IMR-90 (cell line): ENCODE measurements around the gene FHL5. TPM values are rescaled to one million over a fixed set of nuclear protein-coding genes. Genes with fewer than 3 reads are reported as not detected.

Experiments
- ATAC-seq: fragments of 200-7000 bp; cut with Tn5 transposase; 2 replicates; pipeline ENCODE4 v1.9.1; 2020; ENCODE audit warnings: low read depth, mild to moderate bottlenecking, moderate library complexity
- BruUV-seq: library from RNA; stranded (reverse); fragments of 400-500 nt; replicated peaks from 2 replicates; lab custom pipeline; 2021; lab: Mats Ljungman, UMichigan
- CTCF ChIA-PET: fragments of 300-600 bp; formaldehyde crosslinking; extraction: SDS; loops from one replicate; lab custom pipeline; 2021; ENCODE audit warnings: antibody characterized with exemption; lab: Yijun Ruan, JAX
- POLR2A ChIA-PET: fragments of 300-600 bp; sonication (Branson Sonifier 250); formaldehyde crosslinking; loops from one replicate; lab custom pipeline; 2022; ENCODE audit warnings: antibody characterized with exemption; ENCODE audit not compliant: unreplicated experiment; lab: Charles Lee
- DNase-seq: peaks from one replicate; pipeline ENCODE4 v3.0.0; 2013
- H2AFZ ChIP-seq: replicated peaks from 2 replicates; pipeline ENCODE3; 2013; ENCODE audit warnings: low read length, mild to moderate bottlenecking; ENCODE audit not compliant: poor library complexity
- H2AK5ac ChIP-seq: 2 replicates; pipeline ENCODE4 v1.6.1; 2013; ENCODE audit warnings: low read depth, low read length, inconsistent platforms
- H2AK9ac ChIP-seq: replicated peaks from 2 replicates; pipeline ENCODE3; 2013; ENCODE audit warnings: mild to moderate bottlenecking, low read depth, low read length, moderate library complexity; ENCODE audit not compliant: poor library complexity
- H2BK120ac ChIP-seq: 2 replicates; pipeline ENCODE4 v1.6.1; 2013; ENCODE audit warnings: low read depth, low read length, inconsistent platforms
- H2BK15ac ChIP-seq: 3 replicates; pipeline ENCODE4 v1.6.1; 2013; ENCODE audit warnings: low read depth, low read length, inconsistent platforms
- H2BK20ac ChIP-seq: 2 replicates; pipeline ENCODE4 v1.6.1; 2013; ENCODE audit warnings: low read depth, mild to moderate bottlenecking, inconsistent platforms, low read length, moderate library complexity
- H2BK5ac ChIP-seq: 2 replicates; pipeline ENCODE4 v1.6.1; 2013; ENCODE audit warnings: mild to moderate bottlenecking, low read depth, low read length, inconsistent platforms; ENCODE audit not compliant: poor library complexity, severe bottlenecking
- H3K14ac ChIP-seq: replicated peaks from 2 replicates; pipeline ENCODE4 v1.6.1; 2013; ENCODE audit warnings: low read depth, low read length, inconsistent platforms
- H3K18ac ChIP-seq: 2 replicates; pipeline ENCODE4 v1.6.1; 2013; ENCODE audit warnings: low read depth, low read length, control low read depth
- H3K23ac ChIP-seq: 2 replicates; pipeline ENCODE4 v1.6.1; 2013; ENCODE audit warnings: low read depth, low read length, inconsistent platforms
- H3K27ac ChIP-seq: 2 replicates; pipeline ENCODE4 v1.5.1; 2013; ENCODE audit warnings: mild to moderate bottlenecking, control low read depth, low read length; ENCODE audit not compliant: insufficient read depth
- H3K27me3 ChIP-seq: 2 replicates; pipeline ENCODE4 v1.6.1; 2013; ENCODE audit warnings: low read length; ENCODE audit not compliant: control insufficient read depth, insufficient read depth
- H3K36me3 ChIP-seq: 2 replicates; pipeline ENCODE4 v1.6.1; 2013; ENCODE audit warnings: low read length, mixed read lengths; ENCODE audit not compliant: control insufficient read depth, insufficient read depth
- H3K4ac ChIP-seq: 2 replicates; pipeline ENCODE4 v1.6.1; 2013; ENCODE audit warnings: low read depth, low read length, inconsistent platforms
- H3K4me1 ChIP-seq: 2 replicates; pipeline ENCODE4 v1.6.1; 2013; ENCODE audit warnings: low read length, mixed read lengths; ENCODE audit not compliant: control insufficient read depth, insufficient read depth
- H3K4me2 ChIP-seq: 2 replicates; pipeline ENCODE4 v1.6.1; 2013; ENCODE audit warnings: low read depth, mild to moderate bottlenecking, control low read depth, low read length, moderate library complexity
- H3K4me3 ChIP-seq: 2 replicates; pipeline ENCODE4 v1.5.1; 2013; ENCODE audit warnings: low read depth, mild to moderate bottlenecking, control low read depth, low read length, moderate library complexity; ENCODE audit not compliant: insufficient read depth
- H3K56ac ChIP-seq: 2 replicates; pipeline ENCODE4 v1.6.1; 2013; ENCODE audit warnings: low read length, inconsistent platforms; ENCODE audit not compliant: insufficient read depth; ENCODE audit errors: extremely low read depth
- H3K79me1 ChIP-seq, 2 experiments: 2 replicates each; pipeline ENCODE4 v1.6.1; 2013; ENCODE audit warnings: low read length in 2 of 2, inconsistent platforms in 1 of 2, low read depth in 1 of 2
- H3K9ac ChIP-seq: 2 replicates; pipeline ENCODE4 v1.6.1; 2013; ENCODE audit warnings: low read depth, low read length, control low read depth
- H3K9me1 ChIP-seq: 2 replicates; pipeline ENCODE4 v1.6.1; 2013; ENCODE audit warnings: low read length, inconsistent platforms; ENCODE audit not compliant: insufficient read depth
- H3K9me3 ChIP-seq: 2 replicates; pipeline ENCODE4 v1.6.1; 2013; ENCODE audit warnings: low read length; ENCODE audit not compliant: control insufficient read depth, insufficient read depth
- H4K20me1 ChIP-seq: 2 replicates; pipeline ENCODE4 v1.6.1; 2013; ENCODE audit warnings: low read length, inconsistent platforms; ENCODE audit not compliant: insufficient read depth
- H4K5ac ChIP-seq: 2 replicates; pipeline ENCODE4 v1.6.1; 2013; ENCODE audit warnings: mild to moderate bottlenecking, low read depth, low read length, control low read depth
- H4K8ac ChIP-seq, 2 experiments: 2 replicates each; pipeline ENCODE4 v1.6.1; 2013; ENCODE audit warnings: low read depth in 2 of 2, low read length in 2 of 2, control low read depth in 1 of 2, inconsistent platforms in 1 of 2
- H4K91ac ChIP-seq: 2 replicates; pipeline ENCODE4 v1.6.1; 2013; ENCODE audit warnings: low read depth, low read length, inconsistent platforms; ENCODE audit not compliant: insufficient read depth
- BHLHE40 ChIP-seq: fragments of 150-350 bp; IDR thresholded peaks from 2 replicates; pipeline ENCODE4 v1.6.1; 2016; ENCODE audit warnings: mild to moderate bottlenecking, low read depth, low read length
- CEBPB ChIP-seq: IDR thresholded peaks from 2 replicates; pipeline ENCODE4 v1.6.1; 2012; ENCODE audit warnings: low read depth, low read length, improper control_type of control experiment
- CHD1 ChIP-seq: IDR thresholded peaks from 2 replicates; pipeline ENCODE4 v1.6.1; 2012; ENCODE audit warnings: low read depth, low read length, improper control_type of control experiment
- FOS ChIP-seq: fragments of 150-350 bp; IDR thresholded peaks from 2 replicates; pipeline ENCODE4 v1.6.1; 2016; ENCODE audit warnings: low read depth, low read length
- MAFK ChIP-seq: IDR thresholded peaks from 2 replicates; pipeline ENCODE4 v1.6.1; 2012; ENCODE audit warnings: low read depth, low read length, improper control_type of control experiment
- MAZ ChIP-seq: IDR thresholded peaks from 2 replicates; pipeline ENCODE4 v1.6.1; 2012; ENCODE audit warnings: low read depth, mild to moderate bottlenecking, low read length, improper control_type of control experiment, moderate library complexity, borderline replicate concordance
- MXI1 ChIP-seq: IDR thresholded peaks from 2 replicates; pipeline ENCODE4 v1.6.1; 2012; ENCODE audit warnings: low read depth, mild to moderate bottlenecking, low read length, moderate library complexity, borderline replicate concordance
- NFE2L2 ChIP-seq: fragments of 150-350 bp; IDR thresholded peaks from 2 replicates; pipeline ENCODE4 v1.6.1; 2016; ENCODE audit warnings: low read depth, mild to moderate bottlenecking, low read length
- POLR2A ChIP-seq: IDR thresholded peaks from 2 replicates; pipeline ENCODE4 v1.6.1; 2012; ENCODE audit warnings: mild to moderate bottlenecking, low read depth, low read length
- RAD21 ChIP-seq: IDR thresholded peaks from 2 replicates; pipeline ENCODE4 v1.6.1; 2012; ENCODE audit warnings: low read length, improper control_type of control experiment
- RCOR1 ChIP-seq: IDR thresholded peaks from 2 replicates; pipeline ENCODE4 v1.6.1; 2012; ENCODE audit warnings: mild to moderate bottlenecking, low read length, improper control_type of control experiment; ENCODE audit not compliant: insufficient replicate concordance
- RFX5 ChIP-seq: IDR thresholded peaks from 2 replicates; pipeline ENCODE4 v1.8.0; 2012; ENCODE audit warnings: low read depth, mild to moderate bottlenecking, low read length, moderate library complexity
- SMC3 ChIP-seq: fragments of 150-350 bp; IDR thresholded peaks from 2 replicates; pipeline ENCODE4 v1.6.1; 2016; ENCODE audit warnings: low read depth, mild to moderate bottlenecking, antibody characterized with exemption, low read length, moderate library complexity
- WGBS, 2 experiments: methylation state at CpG; one replicate each; pipeline versions ENCODE4 v1.1.5 to v1.1.7; 2013; ENCODE audit warnings: missing lambda C conversion rate in 2 of 2; ENCODE audit not compliant: insufficient read length in 1 of 2; ENCODE audit errors: extremely low coverage in 2 of 2; 5-methylcytosine and 5-hydroxymethylcytosine counted together
- dilution Hi-C: fragments of 300-500 bp; cut with HindIII; formaldehyde crosslinking; loops from one replicate; pipeline ENCODE4 v1.14.3; 2018; ENCODE audit warnings: low sequenced_read_pairs; ENCODE audit not compliant: unreplicated experiment
- in situ Hi-C: fragments of 300-500 bp; cut with MboI; formaldehyde crosslinking; loops from 3 replicates; pipeline ENCODE4 v1.14.3; 2019; ENCODE audit warnings: low sequenced_read_pairs, inconsistent platforms, mixed read lengths
- intact Hi-C: fragments of 100-400 bp; cut with micrococcal nuclease; formaldehyde crosslinking; loops from 2 replicates; pipeline ENCODE4 v1.10.0; 2022
- polyA plus RNA-seq, 3 experiments: library from polyadenylated mRNA; depleted of rRNA; stranded (reverse); fragments of >200 nt; gene quantifications; 2 replicates each; pipeline ENCODE4 v1.2.3, GENCODE V29; 2012; ENCODE audit warnings: low replicate concordance in 1 of 3
- total RNA-seq: library from RNA; depleted of rRNA; stranded (reverse); fragments of >200 nt; gene quantifications from 2 replicates; pipeline ENCODE4 v1.2.3, GENCODE V29; 2012
- TF ChIP-seq, protein P1 (sequence below): fragments of 150-350 bp; IDR thresholded peaks from 2 replicates; pipeline ENCODE4 v1.6.1; 2017; ENCODE audit warnings: mild to moderate bottlenecking, antibody characterized with exemption, low read length, low read depth
- TF ChIP-seq, protein P2 (sequence below): fragments of 150-350 bp; IDR thresholded peaks from 2 replicates; pipeline ENCODE4 v1.6.1; 2016; ENCODE audit warnings: low read depth, mild to moderate bottlenecking, low read length, moderate library complexity, borderline replicate concordance
- TF ChIP-seq, protein P3 (sequence below): conservative IDR thresholded peaks from 2 replicates; pipeline ENCODE4 v1.5.1; 2012; ENCODE audit warnings: mild to moderate bottlenecking, low read depth, low read length, improper control_type of control experiment

FHL5 gene
- total and polyA plus RNA-seq, 2 of the 4 experiments (the other 2 are of a cell fraction), result not detected

DNA sequence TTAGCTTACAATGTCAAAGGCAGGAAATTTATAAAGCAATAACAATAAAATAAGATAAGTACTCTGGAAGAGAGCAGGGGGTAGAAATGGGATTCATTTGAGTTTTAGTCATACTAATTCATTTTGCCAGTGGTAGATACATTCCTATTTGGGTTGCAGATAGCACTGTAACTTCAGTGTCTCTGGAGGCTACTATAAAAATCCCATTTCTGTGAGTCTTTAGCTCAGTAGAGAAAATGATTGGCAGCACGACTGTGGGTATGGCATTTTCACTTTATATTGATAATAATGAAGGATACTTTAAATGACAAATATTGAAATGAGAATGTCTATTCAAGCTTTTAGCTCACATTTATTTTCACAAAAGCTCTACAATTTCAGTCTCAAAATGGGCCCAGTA, 93.6 kb downstream of the FHL5 start:
- Histone ChIP-seq H3K4me1 (no peaks in the 10 kb centered on the region), H3K27ac (no peak overlapping the region), H2AK9ac (no peak overlapping the region), H4K20me1 (no peaks in the 10 kb centered on the region), H3K23ac (no peak overlapping the region), H3K9me3 (no peaks in the 10 kb centered on the region), H3K4me3 (no peak overlapping the region), H4K5ac (no peak overlapping the region), H3K36me3 (no peaks in the 10 kb centered on the region), H3K9ac (no peak overlapping the region), H3K14ac (no peak overlapping the region), H3K4me2 (no peak overlapping the region), H2BK120ac (no peak overlapping the region), H2BK20ac (no peak overlapping the region), H3K56ac (no peak overlapping the region), H3K79me1 (no peaks in the 10 kb centered on the region), H2AK5ac (no peak overlapping the region), H2BK15ac (no peak overlapping the region), H2AFZ (no peak overlapping the region), H3K4ac (no peak overlapping the region), H2BK5ac (no peak overlapping the region), H3K9me1 (no peaks in the 10 kb centered on the region), H4K8ac (no peak overlapping the region), H3K27me3 (no peaks in the 10 kb centered on the region), H4K91ac (no peak overlapping the region), H3K18ac (no peak overlapping the region)
- BruUV-seq, result no TSS peak
- WGBS, 2 experiments, result no CpG with 5 or more reads among the region's 1 CpG
- dilution Hi-C loops (no loop called here), in situ Hi-C loops (no loop called here), intact Hi-C loops (no loop called here)
- TF ChIP-seq RFX5 (no peak), BHLHE40 (no peak), POLR2A (no peak), MAFK (no peak), CEBPB (no peak), RCOR1 (no peak), CHD1 (no peak), NFE2L2 (no peak), SMC3 (no peak), RAD21 (no peak), MXI1 (no peak), FOS (no peak), MAZ (no peak)
- TF ChIP-seq, protein P1, sequence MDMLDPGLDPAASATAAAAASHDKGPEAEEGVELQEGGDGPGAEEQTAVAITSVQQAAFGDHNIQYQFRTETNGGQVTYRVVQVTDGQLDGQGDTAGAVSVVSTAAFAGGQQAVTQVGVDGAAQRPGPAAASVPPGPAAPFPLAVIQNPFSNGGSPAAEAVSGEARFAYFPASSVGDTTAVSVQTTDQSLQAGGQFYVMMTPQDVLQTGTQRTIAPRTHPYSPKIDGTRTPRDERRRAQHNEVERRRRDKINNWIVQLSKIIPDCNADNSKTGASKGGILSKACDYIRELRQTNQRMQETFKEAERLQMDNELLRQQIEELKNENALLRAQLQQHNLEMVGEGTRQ, result no peak
- TF ChIP-seq, protein P2, sequence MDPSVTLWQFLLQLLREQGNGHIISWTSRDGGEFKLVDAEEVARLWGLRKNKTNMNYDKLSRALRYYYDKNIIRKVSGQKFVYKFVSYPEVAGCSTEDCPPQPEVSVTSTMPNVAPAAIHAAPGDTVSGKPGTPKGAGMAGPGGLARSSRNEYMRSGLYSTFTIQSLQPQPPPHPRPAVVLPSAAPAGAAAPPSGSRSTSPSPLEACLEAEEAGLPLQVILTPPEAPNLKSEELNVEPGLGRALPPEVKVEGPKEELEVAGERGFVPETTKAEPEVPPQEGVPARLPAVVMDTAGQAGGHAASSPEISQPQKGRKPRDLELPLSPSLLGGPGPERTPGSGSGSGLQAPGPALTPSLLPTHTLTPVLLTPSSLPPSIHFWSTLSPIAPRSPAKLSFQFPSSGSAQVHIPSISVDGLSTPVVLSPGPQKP, result no peak
- TF ChIP-seq, protein P3, sequence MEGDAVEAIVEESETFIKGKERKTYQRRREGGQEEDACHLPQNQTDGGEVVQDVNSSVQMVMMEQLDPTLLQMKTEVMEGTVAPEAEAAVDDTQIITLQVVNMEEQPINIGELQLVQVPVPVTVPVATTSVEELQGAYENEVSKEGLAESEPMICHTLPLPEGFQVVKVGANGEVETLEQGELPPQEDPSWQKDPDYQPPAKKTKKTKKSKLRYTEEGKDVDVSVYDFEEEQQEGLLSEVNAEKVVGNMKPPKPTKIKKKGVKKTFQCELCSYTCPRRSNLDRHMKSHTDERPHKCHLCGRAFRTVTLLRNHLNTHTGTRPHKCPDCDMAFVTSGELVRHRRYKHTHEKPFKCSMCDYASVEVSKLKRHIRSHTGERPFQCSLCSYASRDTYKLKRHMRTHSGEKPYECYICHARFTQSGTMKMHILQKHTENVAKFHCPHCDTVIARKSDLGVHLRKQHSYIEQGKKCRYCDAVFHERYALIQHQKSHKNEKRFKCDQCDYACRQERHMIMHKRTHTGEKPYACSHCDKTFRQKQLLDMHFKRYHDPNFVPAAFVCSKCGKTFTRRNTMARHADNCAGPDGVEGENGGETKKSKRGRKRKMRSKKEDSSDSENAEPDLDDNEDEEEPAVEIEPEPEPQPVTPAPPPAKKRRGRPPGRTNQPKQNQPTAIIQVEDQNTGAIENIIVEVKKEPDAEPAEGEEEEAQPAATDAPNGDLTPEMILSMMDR, result no peak
- ATAC-seq (no peak), DNase-seq (no peak)
- CTCF ChIA-PET, result interaction anchor here (0.7 kb wide), 1 partner anchor 99 kb away, joined by 3 read pairs; no protein-coding TSS in a partner anchor
- POLR2A ChIA-PET, result no interaction called here
